Measurements from ENCODE around the gene RFX7.

Gene RFX7

GRCh38 chr15:56244038-56244810 is 545 bp upstream of the RFX7 start:
- no peak for DNase-seq (ENCODE audit: low read depth in 2 of 2)

GRCh38 chr15:56242576-56243162 is 1.0 kb downstream of the RFX7 start:
- DNase-seq (ENCODE audit: low read depth in 2 of 2) = no peak

- no peak for DNase-seq (ENCODE audit: low read depth in 2 of 2)
Observed at GRCh38 chr15:56241374-56242105, 2.1 kb downstream of the RFX7 start.

- DNase-seq (ENCODE audit: low read depth in 2 of 2) = no peak
Observed at GRCh38 chr15:56240390-56240789, 3.3 kb downstream of the RFX7 start.

GRCh38 chr15:56236197-56236596 is 7.5 kb downstream of the RFX7 start:
- DNase-seq (ENCODE audit: low read depth in 2 of 2) = no peak

- no peak for DNase-seq (ENCODE audit: low read depth in 2 of 2)
Observed at GRCh38 chr15:56234804-56235203, 8.9 kb downstream of the RFX7 start.

- DNase-seq (ENCODE audit: low read depth in 2 of 2) = no peak
Observed at GRCh38 chr15:56233549-56233948, 10.1 kb downstream of the RFX7 start.

- DNase-seq (ENCODE audit: low read depth in 2 of 2) = no peak
Observed at GRCh38 chr15:56232058-56232457, 11.6 kb downstream of the RFX7 start.

GRCh38 chr15:56228854-56229253 is 14.8 kb downstream of the RFX7 start:
- no peak for DNase-seq (ENCODE audit: low read depth in 2 of 2)

- no peak for DNase-seq (ENCODE audit: low read depth in 2 of 2)
Observed at GRCh38 chr15:56228352-56228751, 15.3 kb downstream of the RFX7 start.

- DNase-seq (ENCODE audit: low read depth in 2 of 2) = no peak
Observed at GRCh38 chr15:56227780-56228179, 15.9 kb downstream of the RFX7 start.

- DNase-seq (ENCODE audit: low read depth in 2 of 2) = no peak
Observed at GRCh38 chr15:56227306-56227705, 16.4 kb downstream of the RFX7 start.

- DNase-seq (ENCODE audit: low read depth in 2 of 2) = no peak
Observed at GRCh38 chr15:56225520-56225919, 18.2 kb downstream of the RFX7 start.

GRCh38 chr15:56222302-56222701 is 21.4 kb downstream of the RFX7 start:
- DNase-seq (ENCODE audit: low read depth in 2 of 2) = no peak

GRCh38 chr15:56217341-56217740 is 26.3 kb downstream of the RFX7 start:
- DNase-seq (ENCODE audit: low read depth in 2 of 2) = no peak

- DNase-seq (ENCODE audit: low read depth in 2 of 2) = no peak
Observed at GRCh38 chr15:56215769-56216168, 27.9 kb downstream of the RFX7 start.

GRCh38 chr15:56211960-56212550 is 31.6 kb downstream of the RFX7 start:
- DNase-seq (ENCODE audit: low read depth in 2 of 2) = no peak

GRCh38 chr15:56211064-56211463 is 32.6 kb downstream of the RFX7 start:
- no peak for DNase-seq (ENCODE audit: low read depth in 2 of 2)

- DNase-seq (ENCODE audit: low read depth in 2 of 2) = no peak
Observed at GRCh38 chr15:56208641-56209155, 35.0 kb downstream of the RFX7 start.

GRCh38 chr15:56208185-56208584 is 35.5 kb downstream of the RFX7 start:
- no peak for DNase-seq (ENCODE audit: low read depth in 2 of 2)

- no peak for DNase-seq (ENCODE audit: low read depth in 2 of 2)
Observed at GRCh38 chr15:56207711-56208110, 36.0 kb downstream of the RFX7 start.

- no peak for DNase-seq (ENCODE audit: low read depth in 2 of 2)
Observed at GRCh38 chr15:56207092-56207491, 36.6 kb downstream of the RFX7 start.

Measured in stimulated activated CD8-positive, alpha-beta memory T cell treated with anti-CD3 and anti-CD28 coated beads, Interleukin-2, amount 100 ng/mL, for 1 hour (primary cell).